OCI-M1 (cell line): ENCODE data around the gene SREBF1.

ENCODE experiments used
- DNase-seq: peaks from one replicate; lab custom pipeline; 2025; lab: John Stamatoyannopoulos, UW

The SREBF1 gene

DNA sequence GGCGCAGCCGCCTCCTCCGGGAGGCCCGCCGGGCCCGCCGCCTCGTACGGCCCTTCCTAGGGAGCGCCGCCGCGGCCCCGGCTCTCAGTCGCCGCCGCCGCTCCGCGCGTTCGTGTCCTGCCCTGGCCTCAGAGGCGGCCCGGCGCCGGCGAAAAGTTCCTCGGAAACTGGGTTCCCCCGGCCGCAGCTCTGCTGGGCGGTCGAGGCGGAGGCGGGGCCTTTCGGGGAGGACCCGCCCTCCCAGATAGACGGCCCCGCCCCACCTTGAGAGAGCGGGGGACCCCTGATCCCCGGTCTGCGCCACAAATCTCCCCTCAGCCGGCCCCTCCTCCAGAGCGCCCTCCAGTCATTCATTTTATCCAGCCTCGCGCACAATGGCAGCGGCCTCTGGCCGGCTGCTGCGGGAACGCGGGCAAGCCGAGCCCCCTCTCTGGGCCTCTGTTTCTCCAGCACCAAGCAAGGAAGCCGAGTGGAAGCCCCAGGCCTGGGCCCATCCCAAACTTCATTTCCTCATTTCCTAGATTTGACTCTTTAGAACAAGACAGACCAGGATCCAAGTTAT, at the start of gene SREBF1:
Gene SREBF1, minus strand, starts transcription at position 169 of the 562 bp plus-strand sequence. CDS start 169 bp downstream, outside the sequence.
- DNase-seq = peak; percentile 72

DNA sequence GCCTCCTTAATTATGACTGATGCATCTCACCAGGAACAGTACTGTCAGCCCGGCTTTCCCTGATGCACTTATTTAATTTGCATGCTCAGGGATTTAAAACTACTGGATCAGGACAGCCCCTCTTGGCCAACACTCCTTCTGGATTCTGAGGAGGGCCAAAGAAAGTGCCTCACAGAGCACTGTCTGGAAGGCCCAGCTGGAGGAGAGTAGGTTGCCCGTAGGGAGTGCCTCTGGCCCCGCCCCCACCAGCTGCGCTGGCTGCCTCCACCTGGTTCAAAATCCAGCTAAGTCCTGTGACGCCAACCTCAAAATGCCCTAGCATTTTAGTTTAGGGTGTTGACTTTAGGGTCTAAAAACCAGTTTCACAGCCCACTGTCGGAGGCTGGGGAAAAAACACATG, 49.4 kb upstream of the SREBF1 start:
- no peak for DNase-seq

DNA sequence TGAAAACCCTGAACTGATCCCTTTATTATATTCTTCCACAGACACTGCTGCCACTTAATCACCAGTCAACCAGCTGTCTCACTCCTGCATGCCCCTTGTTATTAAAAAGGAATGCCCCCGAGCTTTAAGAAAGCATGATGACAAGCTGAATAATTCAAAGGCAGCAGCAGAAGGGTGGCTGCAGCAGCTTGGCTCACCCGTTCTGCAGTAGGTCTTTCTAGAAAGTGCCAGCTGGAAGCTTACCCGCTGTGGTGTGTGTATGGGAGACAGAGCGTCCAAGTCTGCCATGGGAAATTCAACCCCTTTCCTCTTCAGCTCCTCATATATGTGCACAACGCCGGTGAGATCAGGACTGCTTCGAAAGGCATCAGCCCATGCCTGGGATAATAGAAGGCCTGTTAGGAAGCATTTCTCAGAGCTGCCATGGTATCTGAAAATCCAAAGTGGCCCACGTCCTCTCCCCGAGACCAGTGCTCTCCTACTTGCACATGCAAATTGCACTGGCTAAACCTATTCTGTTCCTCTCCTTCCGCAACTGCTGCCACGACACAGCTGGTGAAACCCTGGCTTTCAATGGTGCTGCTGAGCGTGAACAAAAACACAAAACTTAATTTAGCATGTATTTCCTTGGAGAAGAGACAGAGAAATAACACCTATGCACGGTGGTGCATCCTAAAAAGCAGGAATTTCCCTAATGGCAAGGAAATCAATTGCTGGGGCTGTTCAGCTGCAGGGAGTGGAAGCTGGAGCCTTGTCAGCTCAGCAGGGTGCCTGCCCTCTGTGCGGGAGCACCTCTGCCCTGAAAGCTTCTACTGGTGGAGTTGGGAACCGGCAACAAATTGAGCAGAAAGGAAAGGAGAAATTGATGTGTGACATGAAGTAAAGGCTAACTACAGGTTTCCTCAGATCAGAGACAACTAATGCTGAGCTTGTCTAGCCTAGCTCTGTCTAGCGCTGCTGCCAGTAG, 47.9 kb upstream of the SREBF1 start:
- DNase-seq = no peak

DNA sequence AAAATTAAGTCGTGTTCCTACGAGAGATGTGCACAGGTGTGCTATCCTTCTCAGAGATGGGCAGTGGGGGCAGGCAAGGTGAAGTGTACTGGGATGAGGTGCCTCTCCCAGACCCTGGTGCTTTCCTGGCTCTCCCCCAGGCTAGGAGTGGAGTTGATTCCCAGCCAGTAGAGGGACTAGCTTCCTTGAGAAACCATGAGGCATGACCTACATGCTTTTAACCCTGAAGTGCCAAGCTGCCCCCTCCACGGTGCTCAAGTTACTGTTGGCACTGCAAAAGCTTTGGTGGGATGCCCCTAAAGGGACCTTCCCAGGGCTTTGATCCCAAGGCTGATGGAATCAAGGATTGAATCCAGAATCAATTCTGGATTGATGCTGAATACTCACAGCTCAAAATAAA, 47.0 kb upstream of the SREBF1 start:
- DNase-seq = no peak

DNA sequence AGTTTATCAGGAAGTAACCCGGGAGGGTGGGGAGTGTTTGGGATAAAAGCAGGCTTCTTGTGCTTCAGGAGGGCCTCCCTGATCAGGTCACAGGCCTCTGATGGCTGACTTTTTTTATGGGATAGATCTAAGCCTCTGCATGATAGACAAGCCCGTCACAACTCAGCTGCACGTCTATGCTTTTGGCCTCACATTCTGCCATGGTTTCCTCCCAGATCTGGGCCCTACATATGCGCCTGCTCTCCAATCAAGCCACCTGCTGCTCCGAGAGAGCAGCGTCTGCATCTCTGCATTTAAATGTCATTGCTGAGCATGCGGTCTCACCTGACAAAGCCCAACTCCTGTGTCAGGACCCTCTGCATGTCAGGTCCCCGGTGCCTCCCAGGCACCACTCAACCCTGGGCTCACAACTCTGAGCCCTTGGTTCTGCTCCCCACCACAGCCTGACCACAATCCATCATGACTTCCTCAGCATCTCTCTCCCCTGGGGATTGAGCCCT, 45.3 kb upstream of the SREBF1 start:
- DNase-seq = no peak

DNA sequence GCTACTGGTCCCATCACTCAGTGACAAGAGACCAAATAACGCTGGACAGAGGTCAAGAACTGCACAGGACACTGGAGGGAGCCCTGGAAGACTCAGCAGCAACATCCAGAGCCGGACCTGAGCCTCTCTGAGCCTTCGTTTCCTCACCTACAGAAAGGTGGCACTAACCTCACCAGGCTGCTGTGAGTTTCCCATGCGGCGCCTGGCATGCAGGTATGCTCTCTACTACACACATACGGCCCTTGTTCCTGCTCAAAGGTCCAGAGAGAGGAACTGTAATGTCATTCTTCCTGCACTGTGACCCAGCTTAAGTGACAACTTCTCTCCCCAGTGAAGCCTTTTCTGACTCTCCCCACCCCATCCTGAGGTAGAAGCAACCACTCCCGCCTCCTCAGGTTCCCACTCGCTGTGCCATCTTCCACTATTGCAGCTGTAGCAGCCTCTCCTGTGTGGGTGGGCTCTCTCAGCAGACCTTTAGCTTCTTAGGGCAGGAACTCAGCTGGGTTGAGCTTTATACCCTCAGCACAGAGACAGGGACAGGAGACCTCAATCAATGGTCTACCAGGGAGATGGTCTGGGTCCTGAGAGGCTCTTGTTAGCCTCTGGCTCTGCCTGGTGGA, 43.9 kb upstream of the SREBF1 start:
- no peak for DNase-seq

DNA sequence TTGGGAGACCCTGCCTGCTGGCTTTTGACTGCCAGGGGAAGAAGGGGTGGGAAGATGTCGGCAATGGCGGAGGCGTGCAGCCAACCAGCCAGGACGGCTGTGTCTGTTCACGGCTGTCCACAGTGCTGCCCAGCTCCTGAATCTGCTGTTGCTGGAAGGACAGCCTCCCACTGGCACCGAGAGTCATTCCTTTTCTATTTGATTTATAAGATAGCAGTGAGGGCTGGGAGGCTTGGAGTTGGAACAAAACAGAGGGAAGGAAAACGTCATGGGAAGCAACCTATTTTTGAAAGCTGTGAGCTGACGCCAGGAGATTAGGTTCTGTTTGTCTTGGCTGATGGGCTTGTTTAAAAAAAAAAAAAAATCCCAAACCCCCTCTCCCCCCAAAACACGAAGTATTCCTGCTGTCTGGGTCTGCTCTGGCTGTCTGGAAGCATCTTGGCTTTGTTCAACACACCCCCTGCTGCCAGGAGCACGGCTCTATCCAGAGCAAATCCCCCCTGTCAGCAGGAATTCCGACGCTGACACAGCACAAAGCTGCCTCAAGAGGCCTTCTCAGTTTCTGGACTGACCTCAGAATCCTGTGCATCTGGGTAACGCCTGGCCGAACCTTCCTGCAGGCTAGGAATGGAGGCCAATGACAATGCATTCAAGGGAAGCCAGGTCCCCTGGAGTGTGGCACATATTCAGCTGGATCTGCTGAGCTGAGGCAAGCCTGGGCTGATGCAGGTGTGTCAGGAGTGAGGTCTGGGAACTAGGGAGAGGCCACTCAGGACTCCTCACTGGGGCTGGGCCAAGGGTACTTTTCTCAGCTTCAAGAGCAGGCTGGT, 41.0 kb upstream of the SREBF1 start:
- no peak for DNase-seq

DNA sequence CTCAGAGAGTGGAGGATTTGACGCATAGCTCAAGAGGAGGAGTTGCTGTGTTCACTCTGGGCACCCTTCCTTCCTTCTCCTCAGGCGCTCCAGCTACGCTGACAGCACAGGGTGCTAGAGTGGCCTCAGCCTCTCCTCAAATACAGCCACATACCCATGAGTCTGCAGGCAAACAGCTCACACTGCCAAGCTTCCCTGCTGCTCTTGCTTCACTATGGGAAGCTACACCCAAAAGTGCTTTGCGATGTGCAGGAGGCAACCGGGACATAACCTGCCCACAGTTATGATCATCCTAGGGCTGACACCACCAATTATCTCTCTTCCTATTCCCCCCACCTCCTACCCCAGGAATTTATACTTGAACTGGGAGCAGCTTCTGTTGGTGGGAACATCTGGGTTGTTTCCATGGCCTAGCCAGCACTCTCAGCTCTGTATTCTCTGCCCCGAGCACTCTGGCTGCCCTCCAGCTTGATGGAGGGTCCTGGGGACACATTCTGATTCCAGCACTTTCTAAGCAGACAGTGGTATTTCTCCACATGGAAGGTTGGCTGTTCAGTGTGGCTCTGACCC, 40.3 kb upstream of the SREBF1 start:
- DNase-seq = no peak

DNA sequence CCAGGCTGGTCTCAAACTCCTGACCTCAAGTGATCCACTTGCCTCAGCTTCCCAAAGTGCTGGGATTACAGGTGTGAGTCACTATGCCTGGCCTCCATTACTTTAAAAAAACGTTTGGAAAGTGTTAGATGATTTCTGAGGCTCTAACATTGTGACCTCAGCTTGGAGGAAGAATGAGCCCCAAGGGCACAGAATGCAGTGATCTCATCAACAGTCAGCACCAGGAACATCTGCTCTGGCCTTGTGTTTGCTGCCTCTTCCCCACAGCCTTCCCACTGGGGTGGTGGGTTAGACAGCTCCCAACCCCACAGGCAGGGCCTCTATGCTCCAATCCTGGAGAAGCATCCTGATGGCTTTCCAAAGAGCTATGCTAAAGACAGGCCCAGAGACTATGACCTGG, 37.7 kb upstream of the SREBF1 start:
- DNase-seq = no peak

DNA sequence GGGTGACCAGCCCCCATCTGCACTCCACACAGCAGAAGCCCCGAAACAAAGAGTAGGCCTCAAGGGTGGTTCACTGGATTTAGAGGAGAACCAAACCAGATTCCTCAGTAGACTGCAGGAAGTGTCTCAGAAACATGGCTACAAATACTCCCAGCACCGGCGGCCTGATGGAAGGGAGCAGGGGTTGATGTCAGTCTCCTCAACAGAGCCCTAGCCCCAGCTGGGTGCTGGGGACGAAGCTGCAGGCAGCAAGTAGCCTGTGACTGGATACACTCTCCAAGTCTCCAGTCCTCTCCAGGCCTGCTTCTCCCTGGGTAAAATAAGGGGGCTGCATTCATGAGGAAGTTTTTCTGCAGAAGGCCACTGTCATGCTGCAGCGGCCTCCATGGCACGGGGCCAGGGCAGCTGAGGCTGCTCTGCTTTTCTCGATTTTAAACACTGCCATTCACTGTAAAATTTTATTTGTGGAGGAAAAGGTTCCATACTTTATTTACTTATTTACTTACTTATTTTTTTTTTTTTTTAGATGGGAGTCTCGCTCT, 36.7 kb upstream of the SREBF1 start:
- DNase-seq = no peak

DNA sequence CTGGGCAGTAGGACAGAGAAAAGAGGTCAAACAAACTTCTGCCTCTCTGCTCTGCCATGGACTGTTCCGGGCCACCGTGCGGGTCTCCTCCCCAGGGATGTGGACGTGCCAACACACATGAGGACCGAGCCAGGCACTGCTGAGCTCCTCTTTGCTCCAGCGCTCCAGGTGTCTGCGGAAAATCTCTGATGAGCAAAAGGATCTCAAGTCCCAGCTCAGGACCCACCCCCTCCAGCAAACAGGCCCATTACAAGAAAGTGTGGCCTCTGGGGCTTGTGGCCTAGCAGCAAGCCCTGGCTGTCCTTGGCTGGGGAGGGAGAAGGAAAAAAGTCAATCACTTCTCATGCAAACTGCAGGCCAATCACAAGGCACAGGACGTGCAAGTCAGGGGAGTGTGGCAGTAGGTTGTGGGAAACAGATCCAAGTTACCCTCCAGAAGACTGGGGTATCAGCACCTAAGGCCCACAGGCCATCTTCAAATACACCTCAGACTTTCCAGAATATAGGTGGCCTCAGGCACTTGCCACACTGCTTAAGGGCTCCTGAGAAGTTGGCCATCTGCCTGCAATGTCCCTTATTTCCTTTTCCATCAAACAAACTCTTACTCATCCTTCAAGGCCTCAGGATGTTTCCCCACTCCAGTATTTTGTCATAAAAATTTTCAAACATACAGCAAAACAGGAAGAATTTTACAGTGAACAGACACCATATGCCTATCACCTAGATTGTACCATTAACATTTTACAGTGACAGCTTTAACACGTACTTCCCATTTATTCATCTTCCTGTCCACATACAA, 36.0 kb upstream of the SREBF1 start:
- no peak for DNase-seq

DNA sequence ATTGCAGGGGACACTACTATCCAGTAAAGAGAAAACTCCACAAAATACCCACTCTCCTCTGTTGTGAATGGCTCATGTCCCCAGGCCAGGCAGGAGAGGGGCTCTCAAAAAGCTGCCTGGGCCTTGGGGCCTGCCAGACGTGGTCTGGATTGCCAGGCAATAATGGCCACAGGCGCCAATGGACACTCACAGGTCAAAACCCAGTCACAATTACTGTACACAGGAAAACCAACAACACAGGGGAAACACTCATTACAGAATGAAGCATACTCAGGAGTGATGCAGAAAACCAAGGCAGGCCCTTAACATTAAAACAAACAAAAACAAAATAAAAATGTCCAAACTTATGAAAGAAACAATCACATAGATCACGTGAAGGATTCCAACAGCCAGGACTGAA, 35.1 kb upstream of the SREBF1 start:
- no peak for DNase-seq

DNA sequence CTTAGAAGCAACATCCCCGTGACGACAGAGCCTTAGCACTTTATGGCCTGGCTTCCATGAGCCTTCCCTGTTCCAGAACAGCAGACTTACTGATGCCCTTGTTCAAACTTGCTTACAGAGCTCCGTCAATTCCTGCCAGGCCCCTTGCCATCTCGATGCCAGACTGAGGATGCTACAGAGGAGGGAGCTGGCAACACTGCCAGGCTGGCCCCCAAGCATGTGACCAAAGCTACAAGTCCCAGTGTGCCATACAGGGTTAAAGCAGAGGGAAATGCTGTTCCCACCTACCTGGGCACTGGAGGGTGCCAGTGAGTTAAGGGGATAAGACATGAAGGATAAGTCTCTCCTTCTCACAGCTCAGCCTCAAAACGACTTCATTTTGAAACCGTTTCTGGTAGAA, 33.5 kb upstream of the SREBF1 start:
- DNase-seq = peak; percentile 3

DNA sequence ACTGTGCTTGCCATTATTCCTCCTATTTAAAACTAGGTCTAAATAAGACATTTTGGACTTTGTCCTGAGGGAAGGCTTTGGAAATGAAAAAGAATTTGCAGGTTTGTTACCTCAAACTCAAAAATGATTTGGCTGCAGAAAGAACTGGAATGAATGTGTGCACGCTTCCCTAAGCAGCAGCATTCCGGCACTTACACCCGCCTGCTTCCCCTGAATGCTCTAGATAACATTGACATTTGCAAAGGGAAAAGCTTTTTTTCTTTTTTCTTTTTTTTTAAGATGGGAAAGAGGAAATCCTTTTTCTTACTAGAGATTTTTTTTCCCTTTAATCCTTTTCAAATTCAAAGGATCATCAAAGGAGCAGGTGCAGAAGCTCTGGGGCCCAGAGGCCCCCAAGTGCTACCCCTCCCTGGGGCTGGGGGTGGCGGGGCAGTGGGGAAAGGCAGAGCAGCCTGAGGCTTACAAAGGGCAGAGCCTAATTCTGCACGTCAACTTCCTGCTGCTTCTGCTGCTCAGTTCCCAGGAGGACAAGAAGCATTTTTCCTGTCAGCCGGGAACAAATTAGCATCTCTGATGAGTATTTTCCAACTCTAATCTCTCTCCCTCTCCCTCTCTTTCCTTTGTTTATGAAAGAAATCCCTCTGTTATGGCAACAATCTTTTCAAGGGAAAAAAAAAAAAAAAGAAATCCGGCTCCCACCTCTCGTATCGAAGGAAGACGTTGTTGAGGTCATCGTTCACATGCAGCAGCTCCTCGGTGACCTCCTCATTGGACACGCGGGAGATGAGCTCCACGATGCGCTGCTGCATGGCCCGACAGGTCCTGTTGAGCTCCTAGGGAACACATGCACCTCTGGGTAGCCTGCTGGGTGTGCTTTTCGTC, 32.1 kb upstream of the SREBF1 start:
- no peak for DNase-seq

DNA sequence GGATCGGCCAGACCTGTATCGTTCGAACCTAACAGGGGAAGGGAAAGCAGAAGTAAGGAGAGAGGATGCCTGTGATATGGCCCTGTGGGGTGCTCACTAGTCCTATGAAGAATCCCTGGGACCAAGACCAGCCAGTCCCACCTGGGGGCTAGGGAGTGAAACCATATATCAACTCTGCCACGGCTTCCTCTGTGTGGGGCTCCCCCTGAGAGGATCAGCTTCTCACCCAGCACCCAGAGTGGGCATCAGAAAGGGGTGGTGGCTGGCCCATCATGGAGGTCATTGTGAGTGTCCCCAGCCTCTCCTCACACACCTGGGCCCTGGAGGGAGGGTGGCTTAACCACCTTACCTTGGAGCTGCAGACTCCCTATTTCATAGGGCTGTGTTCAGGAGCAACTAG, 30.1 kb upstream of the SREBF1 start:
- DNase-seq = no peak

DNA sequence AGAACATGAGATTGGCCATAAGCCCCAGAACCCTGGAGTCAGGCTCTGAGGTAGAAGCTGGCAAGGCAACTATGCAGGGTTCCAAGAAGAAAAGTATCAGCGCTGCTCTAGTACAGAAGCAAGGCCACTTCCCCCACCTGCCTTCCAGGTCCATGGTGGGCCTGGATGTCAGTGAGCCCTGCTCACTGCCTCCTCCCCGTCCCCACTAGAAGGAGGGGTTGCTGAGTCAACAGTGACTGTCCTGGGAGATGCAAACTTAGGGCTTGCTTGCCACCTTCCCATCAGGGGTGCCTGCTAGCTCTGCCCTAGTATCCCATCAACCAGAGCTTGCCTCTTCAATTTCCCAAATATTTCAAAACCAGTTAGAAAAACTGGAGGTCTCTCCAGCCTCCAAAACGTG, 29.6 kb upstream of the SREBF1 start:
- DNase-seq = no peak

DNA sequence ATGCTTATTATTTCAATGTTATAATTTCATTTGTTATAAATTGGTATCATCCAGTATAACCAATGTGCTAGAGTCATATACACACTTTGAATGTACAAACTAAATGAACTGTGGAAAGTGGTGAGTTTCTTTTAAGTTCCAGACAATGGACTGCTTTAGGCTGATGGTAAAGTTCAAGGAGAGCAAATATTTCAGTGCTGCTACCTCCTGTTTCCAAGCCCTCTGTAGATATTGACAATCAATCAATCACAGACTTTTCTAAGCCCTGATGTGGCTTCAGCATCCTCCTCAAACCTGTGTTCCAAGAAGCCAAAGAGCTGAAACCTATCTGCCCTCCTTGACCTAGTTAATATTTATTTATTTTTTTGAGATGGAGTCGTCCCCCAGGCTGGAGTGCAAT, 28.2 kb upstream of the SREBF1 start:
- DNase-seq = no peak

DNA sequence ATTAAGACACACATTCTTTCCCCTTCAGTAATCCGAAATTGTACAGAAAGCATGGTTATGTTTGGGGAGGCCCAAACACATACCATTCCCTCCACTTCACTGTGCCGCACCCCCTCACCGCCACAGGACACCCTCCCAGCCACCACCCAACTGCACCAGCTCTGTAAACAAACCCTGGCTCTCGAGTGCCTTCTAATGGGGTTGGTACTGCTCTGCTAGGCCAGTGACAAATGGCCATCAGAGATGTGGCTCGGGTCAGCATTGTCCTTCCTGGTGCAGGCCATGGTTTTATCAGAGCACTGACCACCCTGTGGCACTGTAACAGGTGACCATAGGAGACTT, 24.0 kb upstream of the SREBF1 start:
- no peak for DNase-seq

DNA sequence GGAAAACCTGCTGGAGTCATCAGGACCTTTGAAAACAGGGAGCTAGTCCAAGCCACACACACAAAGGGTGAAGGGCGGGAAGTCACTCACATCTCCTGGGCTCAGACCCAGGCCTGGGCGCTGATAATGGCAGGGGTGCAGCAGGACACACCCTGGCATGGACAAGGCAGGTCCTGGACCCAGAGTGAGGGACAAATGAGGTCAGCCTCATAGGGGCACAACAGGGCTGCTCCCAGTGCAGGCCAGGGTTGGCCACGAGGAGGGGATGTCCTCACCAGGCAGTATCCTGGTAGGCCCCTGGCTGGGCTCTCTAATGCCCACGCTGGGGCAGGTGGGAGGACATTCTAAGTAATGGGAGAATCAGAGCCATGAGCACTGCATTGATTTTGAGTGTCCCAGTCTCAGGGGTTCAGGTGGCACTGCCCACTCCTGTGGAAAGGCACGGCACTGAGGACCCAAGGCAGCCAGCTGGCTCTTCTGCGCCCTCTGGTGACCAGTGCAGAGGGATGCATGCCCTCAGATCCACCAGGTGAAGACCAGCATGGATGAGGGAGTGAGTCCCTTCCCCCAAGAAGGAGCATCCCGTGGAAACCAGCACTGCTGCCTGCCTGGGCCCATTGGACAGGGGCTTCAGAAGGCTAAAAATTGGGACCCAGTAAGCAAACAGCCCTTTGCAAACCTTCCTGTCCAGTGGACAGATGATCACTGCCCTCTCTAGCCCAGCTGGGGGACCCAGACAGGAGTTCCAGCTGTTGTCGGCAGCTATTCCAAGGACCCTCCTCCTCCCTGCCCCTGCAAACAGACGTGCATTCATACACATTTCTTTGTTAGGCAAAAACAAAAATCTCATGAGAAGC, 23.4 kb upstream of the SREBF1 start:
- peak; percentile 60 for DNase-seq
